Esophagus squamous epithelium (tissue), 4 donors: ENCODE measurements around the gene RNF220.

Source experiments
- CTCF ChIP-seq, 6 experiments: fragments of 450-650 bp in 4 of 6; fragments of 200-600 bp in 2 of 6; sonication (generic) in 2 of 6; IDR thresholded peaks; one replicate each; pipeline ENCODE4 v1.5.1; 2016 to 2019; ENCODE audit warnings: antibody characterized with exemption in 6 of 6, mild to moderate bottlenecking in 4 of 6, moderate library complexity in 4 of 6
- POLR2A ChIP-seq, 4 donors: fragments of 450-650 bp; IDR thresholded peaks; one replicate each; pipeline ENCODE4 v1.6.1; 2017; ENCODE audit warnings: antibody characterized with exemption in 4 of 4, mild to moderate bottlenecking in 4 of 4, moderate library complexity in 3 of 4

GRCh38 chr1:44536357-44537209 lies 131.5 kb downstream of the RNF220 start:
- TF ChIP-seq CTCF (IDR thresholded peaks at IDR 0.05) (no peak), POLR2A (IDR thresholded peaks at IDR 0.05) (no peak)
